WERI-Rb-1 (cell line): ENCODE results near the gene GAB3.
"Not testable (repeated sequence)": the region's sequence is repeated elsewhere in the genome, so short reads cannot be mapped to it uniquely, and the experiment has no call there.

ENCODE experiments used
- DNase-seq: peaks from one replicate; pipeline ENCODE4 v3.0.0-alpha.2; 2020
- H3K27ac ChIP-seq: fragments of 250-450 bp; sonication (Bioruptor Pico); 2 replicates; pipeline ENCODE4 v1.5.1; 2020; ENCODE audit warnings: mild to moderate bottlenecking, moderate library complexity
- H3K27me3 ChIP-seq: fragments of 250-450 bp; sonication (Bioruptor Pico); 2 replicates; pipeline ENCODE4 v1.5.1; 2021; ENCODE audit warnings: mild to moderate bottlenecking, low read depth, moderate library complexity; ENCODE audit not compliant: insufficient read depth, severe bottlenecking
- H3K36me3 ChIP-seq: fragments of 250-450 bp; sonication (Bioruptor Pico); 2 replicates; pipeline ENCODE4 v1.5.1; 2020; ENCODE audit warnings: mild to moderate bottlenecking, moderate library complexity
- H3K4me3 ChIP-seq: 2 replicates; pipeline ENCODE4 v1.5.1; 2011; ENCODE audit warnings: low read depth, mild to moderate bottlenecking, control low read depth, low read length
- H3K9me3 ChIP-seq: fragments of 250-450 bp; sonication (Bioruptor Pico); 2 replicates; pipeline ENCODE4 v1.5.1; 2021; ENCODE audit warnings: mild to moderate bottlenecking, moderate library complexity; ENCODE audit not compliant: severe bottlenecking
- TF ChIP-seq, protein P1 (sequence below): IDR thresholded peaks from 2 replicates; pipeline ENCODE4 v1.5.1; 2011; ENCODE audit warnings: low read depth, mild to moderate bottlenecking, control low read depth, inconsistent platforms, low read length

The GAB3 gene

DNA sequence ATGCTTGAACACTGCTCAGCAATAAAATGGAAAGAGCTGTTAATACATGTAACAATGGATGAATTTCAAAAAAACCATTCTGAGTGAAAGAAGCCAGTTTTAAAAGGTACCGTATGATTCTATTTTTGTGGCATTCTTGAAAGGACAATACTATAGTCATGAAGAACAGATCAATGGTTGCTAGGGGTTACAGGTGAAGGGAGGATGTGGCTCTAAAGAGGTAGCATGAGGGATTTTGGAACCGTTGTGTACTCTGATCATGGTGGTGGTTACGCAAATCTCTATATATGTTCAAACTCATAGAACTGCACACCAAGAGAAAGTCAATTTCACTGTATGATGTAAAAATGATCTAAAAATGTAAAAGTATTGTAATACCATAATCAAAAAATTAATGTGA lies 57.5 kb downstream of the GAB3 start:
- H3K27me3 ChIP-seq = no peaks in the 10 kb centered on the region
- TF ChIP-seq, protein P1, sequence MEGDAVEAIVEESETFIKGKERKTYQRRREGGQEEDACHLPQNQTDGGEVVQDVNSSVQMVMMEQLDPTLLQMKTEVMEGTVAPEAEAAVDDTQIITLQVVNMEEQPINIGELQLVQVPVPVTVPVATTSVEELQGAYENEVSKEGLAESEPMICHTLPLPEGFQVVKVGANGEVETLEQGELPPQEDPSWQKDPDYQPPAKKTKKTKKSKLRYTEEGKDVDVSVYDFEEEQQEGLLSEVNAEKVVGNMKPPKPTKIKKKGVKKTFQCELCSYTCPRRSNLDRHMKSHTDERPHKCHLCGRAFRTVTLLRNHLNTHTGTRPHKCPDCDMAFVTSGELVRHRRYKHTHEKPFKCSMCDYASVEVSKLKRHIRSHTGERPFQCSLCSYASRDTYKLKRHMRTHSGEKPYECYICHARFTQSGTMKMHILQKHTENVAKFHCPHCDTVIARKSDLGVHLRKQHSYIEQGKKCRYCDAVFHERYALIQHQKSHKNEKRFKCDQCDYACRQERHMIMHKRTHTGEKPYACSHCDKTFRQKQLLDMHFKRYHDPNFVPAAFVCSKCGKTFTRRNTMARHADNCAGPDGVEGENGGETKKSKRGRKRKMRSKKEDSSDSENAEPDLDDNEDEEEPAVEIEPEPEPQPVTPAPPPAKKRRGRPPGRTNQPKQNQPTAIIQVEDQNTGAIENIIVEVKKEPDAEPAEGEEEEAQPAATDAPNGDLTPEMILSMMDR = no peak
- H3K27ac ChIP-seq = no peak overlapping the region
- DNase-seq = no peak
- no peak overlapping the region for H3K4me3 ChIP-seq
- no peaks in the 10 kb centered on the region for H3K36me3 ChIP-seq
- H3K9me3 ChIP-seq = no peaks in the 10 kb centered on the region

DNA sequence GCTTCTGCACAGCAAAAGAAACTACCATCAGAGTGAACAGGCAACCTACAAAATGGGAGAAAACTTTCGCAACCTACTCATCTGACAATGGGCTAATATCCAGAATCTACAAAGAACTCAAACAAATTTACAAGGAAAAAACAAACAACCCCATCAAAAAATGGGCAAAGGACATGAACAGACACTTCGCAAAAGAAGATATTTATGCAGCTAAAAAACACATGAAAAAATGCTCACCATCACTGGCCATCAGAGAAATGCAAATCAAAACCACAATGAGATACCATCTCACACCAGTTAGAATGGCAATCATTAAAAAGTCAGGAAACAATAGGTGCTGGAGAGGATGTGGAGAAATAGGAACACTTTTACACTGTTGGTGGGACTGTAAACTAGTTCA lies 60.4 kb downstream of the GAB3 start:
- not testable (repeated sequence) for H3K27me3 ChIP-seq, H3K4me3 ChIP-seq, H3K36me3 ChIP-seq, H3K9me3 ChIP-seq, DNase-seq, H3K27ac ChIP-seq

DNA sequence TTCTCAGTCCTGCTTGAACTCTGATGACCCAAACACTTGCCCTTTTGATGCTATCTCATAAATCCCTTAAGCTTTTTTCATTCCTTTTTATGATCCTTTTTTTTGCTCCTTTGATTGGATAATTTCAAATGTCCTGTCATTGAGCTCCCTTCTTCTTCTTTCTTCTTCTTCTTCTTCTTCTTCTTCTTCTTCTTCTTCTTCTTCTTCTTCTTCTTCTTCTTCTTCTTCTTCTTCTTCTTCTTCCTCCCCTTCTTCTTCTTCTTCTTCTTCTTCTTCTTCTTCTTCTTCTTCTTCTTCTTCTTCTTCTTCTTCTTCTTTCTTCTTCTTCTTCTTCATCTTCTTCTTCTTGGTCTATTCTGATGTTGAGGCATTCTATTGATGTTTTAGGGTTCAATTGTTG lies 78.8 kb downstream of the GAB3 start:
- not testable (repeated sequence) for H3K36me3 ChIP-seq, H3K27me3 ChIP-seq, DNase-seq, H3K27ac ChIP-seq, H3K4me3 ChIP-seq
- peaks cover 11% of the 10 kb centered on the region for H3K9me3 ChIP-seq

DNA sequence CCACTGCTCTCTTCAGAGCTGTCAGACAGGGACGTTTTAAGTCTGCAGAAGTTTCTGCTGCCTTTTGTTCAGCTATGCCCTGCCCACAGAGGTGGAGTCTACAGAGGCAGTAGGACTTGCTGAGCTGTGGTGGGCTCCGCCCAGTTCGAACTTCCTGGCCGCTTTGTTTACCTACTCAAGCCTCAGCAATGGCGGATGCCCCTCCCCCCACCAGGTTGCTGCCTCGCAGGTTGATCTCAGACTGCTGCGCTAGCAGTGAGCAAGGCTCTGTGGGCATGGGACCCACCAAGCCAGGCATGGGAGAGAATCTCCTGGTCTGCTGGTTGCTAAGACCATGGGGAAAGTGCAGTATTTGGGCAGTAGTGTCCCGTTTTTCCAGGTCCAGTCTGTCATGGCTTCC lies 80.0 kb downstream of the GAB3 start:
- DNase-seq = not testable (repeated sequence)

DNA sequence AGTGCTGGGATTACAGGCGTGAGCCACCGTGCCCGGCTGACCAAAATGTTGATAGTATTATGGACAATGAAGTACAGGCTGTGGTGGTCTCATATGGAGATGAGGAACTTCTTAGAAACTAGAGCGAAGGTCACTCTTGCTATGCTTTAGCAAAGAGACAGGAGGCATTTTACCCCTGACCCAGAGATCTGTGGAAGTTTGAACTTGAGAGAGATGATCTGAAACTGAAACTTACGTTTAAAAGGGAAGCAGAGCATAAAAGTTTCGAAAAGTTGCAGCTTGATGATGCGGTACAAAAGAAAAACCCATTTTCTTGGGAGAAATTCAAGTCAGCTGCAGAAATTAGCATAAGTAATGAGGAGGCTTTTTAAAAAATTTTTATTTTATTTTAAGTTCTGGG lies 89.0 kb downstream of the GAB3 start:
- Histone ChIP-seq H3K36me3 (no peaks in the 10 kb centered on the region), H3K9me3 (peaks cover 10% of the 10 kb centered on the region), H3K27ac (no peak overlapping the region), H3K4me3 (no peak overlapping the region), H3K27me3 (peaks cover 13% of the 10 kb centered on the region)
- TF ChIP-seq, protein P1 = no peak
- no peak for DNase-seq

More for the DNA sequence above, 80.0 kb downstream of the GAB3 start:
- H3K9me3 ChIP-seq = peaks cover 16% of the 10 kb centered on the region
- not testable (repeated sequence) for H3K27me3 ChIP-seq, H3K27ac ChIP-seq, H3K36me3 ChIP-seq, H3K4me3 ChIP-seq

DNA sequence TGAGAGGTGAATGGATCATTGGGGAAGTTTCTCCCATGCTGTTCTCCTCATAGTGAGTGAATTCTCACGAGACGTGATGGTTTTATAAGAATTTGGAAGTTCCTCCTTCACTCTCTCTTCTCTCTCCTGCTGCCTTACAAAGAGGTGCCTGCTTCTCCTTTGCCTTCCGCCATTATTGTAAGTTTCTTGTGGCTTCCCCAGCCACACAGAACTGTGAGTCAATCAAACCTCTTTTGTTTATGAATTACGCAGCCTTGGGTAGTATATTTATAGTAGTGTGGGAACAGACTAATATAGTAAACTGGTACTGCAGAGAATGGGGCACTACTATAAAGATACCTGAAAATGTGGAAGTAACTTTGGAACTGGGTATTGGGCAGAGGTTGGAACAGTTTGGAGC lies 89.7 kb downstream of the GAB3 start:
- Histone ChIP-seq H3K27ac (no peak overlapping the region), H3K36me3 (no peaks in the 10 kb centered on the region), H3K4me3 (no peak overlapping the region), H3K9me3 (peaks cover 6% of the 10 kb centered on the region), H3K27me3 (peaks cover 13% of the 10 kb centered on the region)
- no peak for DNase-seq
- TF ChIP-seq, protein P1 = no peak

DNA sequence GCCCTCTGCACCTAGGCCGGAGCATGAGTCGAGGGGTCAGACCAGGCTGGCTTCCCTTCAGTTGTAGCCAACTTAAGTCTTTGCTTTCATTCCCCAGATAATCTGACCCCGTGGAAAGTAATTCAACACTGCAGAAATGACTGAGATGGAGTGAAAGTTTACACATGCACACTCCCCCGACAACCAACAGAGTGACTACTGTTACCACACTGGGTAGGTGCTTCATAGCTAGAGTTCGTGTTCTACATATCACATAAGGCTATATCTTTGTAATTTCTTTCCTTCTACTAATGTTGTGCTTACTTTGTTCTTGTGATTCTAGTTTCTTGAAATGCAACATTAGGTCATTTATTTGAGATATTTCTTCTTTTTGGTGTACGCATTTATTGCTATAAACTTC lies 90.3 kb downstream of the GAB3 start:
- Histone ChIP-seq H3K27ac (no peak overlapping the region), H3K4me3 (no peak overlapping the region), H3K9me3 (peaks cover 5% of the 10 kb centered on the region), H3K36me3 (no peaks in the 10 kb centered on the region), H3K27me3 (peaks cover 13% of the 10 kb centered on the region)
- no peak for DNase-seq
- TF ChIP-seq, protein P1 = no peak

DNA sequence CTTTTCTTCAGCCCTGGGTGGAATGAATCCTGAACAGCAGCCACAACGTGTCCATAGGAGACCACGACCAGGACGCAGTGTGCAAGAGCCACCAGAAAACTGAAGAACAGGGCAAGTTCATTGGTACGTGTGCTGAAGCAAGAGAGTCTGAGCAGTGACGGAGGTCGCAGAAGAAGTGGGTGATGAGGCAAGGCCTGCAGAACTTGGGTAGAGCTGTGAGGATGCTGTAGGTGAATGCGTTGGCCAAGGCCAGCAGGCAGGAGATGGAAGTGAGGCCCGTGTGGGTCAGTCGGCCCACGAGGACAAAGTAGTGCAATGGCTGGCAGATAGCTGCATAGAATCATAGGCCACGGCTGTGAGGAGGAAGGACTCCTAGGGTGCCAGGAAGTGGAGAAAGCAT lies 91.9 kb downstream of the GAB3 start:
- Histone ChIP-seq H3K4me3 (no peak overlapping the region), H3K27me3 (peaks cover 19% of the 10 kb centered on the region), H3K9me3 (peaks cover 5% of the 10 kb centered on the region), H3K36me3 (no peaks in the 10 kb centered on the region), H3K27ac (no peak overlapping the region)
- no peak for DNase-seq
- TF ChIP-seq, protein P1 = no peak
